ENCODE measurements around the gene MIAT.

GRCh38 chr22:26663374-26663923 is 6.1 kb downstream of the MIAT start:
- TF ChIP-seq CTCF (IDR thresholded peaks at IDR 0.05; ENCODE audit: insufficient read depth, low read length, poor library complexity, severe bottlenecking) = no peak
- TF ChIP-seq EZH2phosphoT487 (conservative IDR thresholded peaks at IDR 0.05; ENCODE audit: low read length) = no peak
